ENCODE measurements around the gene KIF25.

Gene KIF25

DNA sequence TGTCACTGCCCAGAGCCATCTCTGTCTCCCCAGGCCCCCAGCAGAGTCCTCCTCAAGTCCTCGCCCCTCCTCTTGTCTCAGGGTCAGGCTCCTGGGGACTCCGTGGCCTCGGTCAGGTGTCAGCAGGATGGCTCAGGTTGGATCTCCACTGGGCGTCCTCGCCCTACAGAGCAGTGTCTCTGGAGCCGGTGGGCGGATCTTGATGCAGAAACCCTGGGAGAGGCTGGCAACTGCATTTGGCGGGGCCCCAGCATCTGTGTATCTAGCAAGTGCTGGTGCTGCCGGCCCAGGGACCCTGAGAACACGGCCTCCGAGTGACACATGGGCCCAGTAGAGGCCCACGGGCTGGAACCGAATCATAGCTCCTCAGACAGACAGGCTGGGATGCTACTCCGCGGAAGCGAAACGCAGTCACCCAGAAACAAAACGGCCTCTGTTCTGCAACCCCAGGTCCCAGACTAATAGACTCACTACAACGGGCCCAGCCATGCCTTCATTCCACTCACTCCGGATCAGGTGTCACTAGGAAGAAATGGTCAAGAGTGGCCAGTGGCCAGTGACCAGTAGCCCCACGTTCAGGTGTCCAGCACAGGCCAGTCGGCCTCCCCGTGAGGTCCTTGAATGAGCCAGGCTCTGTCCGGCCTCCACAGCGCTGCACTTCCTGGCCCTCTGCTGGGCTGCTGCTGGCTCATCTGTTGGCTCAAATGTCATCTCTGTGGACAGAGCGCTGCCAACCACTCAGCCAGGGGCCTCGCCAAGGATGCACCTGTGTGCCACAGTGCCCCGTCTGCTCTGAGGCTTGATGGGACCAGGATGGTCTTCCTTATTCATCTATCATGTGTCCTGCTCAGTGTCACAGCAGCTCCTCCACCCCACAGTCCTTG lies 94.2 kb downstream of the KIF25 start:
- no peak for TF ChIP-seq JUND (IDR thresholded peaks at IDR 0.05; ENCODE audit: low read depth)
- in situ Hi-C loops (cut with HindIII; ENCODE audit: low pct_unique_long_range_greater_than_20kb, low sequenced_read_pairs): no loop called here
- DNase-seq (ENCODE audit: low read depth in 1 of 2, low spot score in 1 of 2): no peak

DNA sequence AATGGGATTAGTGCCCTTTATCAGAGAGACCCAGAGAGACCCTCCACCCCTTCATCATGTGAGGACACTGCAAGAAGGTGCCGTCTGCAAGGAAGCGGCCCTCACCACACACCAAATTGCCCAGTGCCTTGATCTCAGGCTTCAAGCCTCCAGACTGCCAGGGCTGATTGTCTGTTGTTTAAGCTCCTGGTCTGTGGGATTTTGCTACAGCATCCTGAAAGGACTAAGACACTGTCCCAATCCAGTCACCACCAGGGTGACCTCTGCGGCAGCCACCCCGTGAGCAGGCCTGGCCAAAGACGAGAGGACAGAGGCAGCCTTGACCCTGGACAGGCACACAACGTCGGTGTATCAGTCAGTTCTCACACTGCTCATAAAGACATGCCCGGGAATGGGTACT lies 95.1 kb downstream of the KIF25 start:
- in situ Hi-C loops (cut with HindIII; ENCODE audit: low pct_unique_long_range_greater_than_20kb, low sequenced_read_pairs): no loop called here
- DNase-seq (ENCODE audit: low read depth in 1 of 2, low spot score in 1 of 2): no peak
- no peak for TF ChIP-seq JUND (IDR thresholded peaks at IDR 0.05; ENCODE audit: low read depth)

DNA sequence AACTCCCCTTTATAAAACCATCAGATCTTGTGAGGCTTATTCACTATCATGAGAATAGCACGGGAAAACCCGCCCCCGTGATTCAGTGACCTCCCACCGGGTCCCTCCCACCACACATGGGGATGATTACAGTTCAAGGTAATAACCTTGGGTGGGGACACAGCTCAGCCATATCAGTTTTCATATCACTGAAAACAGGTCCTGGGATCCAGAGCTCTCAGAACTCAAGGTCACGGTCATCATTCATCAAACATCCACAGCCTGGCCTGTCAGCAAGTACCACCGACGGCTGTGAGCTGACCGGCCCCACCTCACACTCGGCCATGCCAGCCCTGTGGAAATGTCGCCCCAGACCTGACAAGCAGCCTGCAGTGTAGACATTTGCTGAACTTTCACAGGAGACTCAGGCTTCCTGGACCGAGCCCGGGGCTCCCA lies 95.6 kb downstream of the KIF25 start:
- no peak for DNase-seq (ENCODE audit: low read depth in 1 of 2, low spot score in 1 of 2)
- TF ChIP-seq JUND (IDR thresholded peaks at IDR 0.05; ENCODE audit: low read depth): no peak
- in situ Hi-C loops (cut with HindIII; ENCODE audit: low pct_unique_long_range_greater_than_20kb, low sequenced_read_pairs): no loop called here

DNA sequence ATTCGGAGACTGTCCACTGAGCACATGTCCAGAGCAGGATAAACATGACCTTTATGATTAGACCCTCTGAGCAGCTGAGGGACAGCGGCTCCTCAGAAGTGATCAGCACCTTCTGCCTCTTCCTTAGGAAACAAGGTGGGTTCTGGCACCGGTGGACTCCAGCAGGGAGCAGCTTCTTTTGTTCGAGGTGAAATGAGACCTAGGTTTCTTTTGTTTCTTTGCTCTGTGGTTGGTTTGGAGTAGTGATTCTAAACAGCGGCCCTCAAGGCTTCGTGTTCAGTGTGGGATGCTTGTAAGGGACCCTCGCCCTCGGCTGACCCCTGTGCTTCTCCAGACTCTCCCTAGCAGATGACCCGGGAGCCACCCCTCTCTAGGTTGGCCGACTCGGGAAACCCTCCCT lies 96.2 kb downstream of the KIF25 start:
- no peak for DNase-seq (ENCODE audit: low read depth in 1 of 2, low spot score in 1 of 2)
- no peak for TF ChIP-seq JUND (IDR thresholded peaks at IDR 0.05; ENCODE audit: low read depth)
- in situ Hi-C loops (cut with HindIII; ENCODE audit: low pct_unique_long_range_greater_than_20kb, low sequenced_read_pairs): no loop called here

Data from T47D (cell line).